A673 (cell line): Measurements from ENCODE around the gene CD300A.

ENCODE experiments used
- CTCF ChIP-seq: fragments of 300-800, 200-600 bp; sonication (generic); conservative IDR thresholded peaks from 2 replicates; pipeline ENCODE4 v1.5.1; 2017; ENCODE audit warnings: low read depth, mild to moderate bottlenecking, antibody characterized with exemption, low read length, moderate library complexity, mixed read lengths
- EZH2 ChIP-seq: fragments of 200-600 bp; sonication (generic); IDR thresholded peaks from 2 replicates; pipeline ENCODE4 v1.6.1; 2017; ENCODE audit warnings: borderline replicate concordance, low read depth, mild to moderate bottlenecking, mixed read lengths, antibody characterized with exemption, low read length; ENCODE audit not compliant: poor library complexity, severe bottlenecking

- TF ChIP-seq EZH2: no peak
- TF ChIP-seq CTCF: no peak
Measured at GRCh38 chr17:74461611-74462010, 4.8 kb upstream of the CD300A start.
